SK-N-SH (cell line): ENCODE measurements around the gene RPL29. TPM values are rescaled to one million over a fixed set of nuclear protein-coding genes. Genes with fewer than 3 reads are reported as not detected.

Source experiments
- CTCF ChIA-PET: fragments of 300-600, 350-600 bp; formaldehyde crosslinking; extraction: SDS; loops from one replicate; lab custom pipeline; 2021; lab: Yijun Ruan, JAX
- POLR2A ChIA-PET: fragments of 350-600 bp; sonication (Branson Sonifier 250); formaldehyde crosslinking; extraction: SDS; loops from one replicate; lab custom pipeline; 2020; ENCODE audit warnings: antibody characterized with exemption, inconsistent platforms; lab: Yijun Ruan, JAX
- DNase-seq: peaks from one replicate; pipeline ENCODE4 v3.0.0; 2012
- H2AFZ ChIP-seq: fragments of 200-600 bp; sonication (generic); 2 replicates; pipeline ENCODE4 v1.8.1; 2016; ENCODE audit warnings: antibody characterized with exemption, mild to moderate bottlenecking, low read depth
- H3F3A ChIP-seq: fragments of 200-600 bp; sonication (generic); replicated peaks from 2 replicates; pipeline ENCODE3; 2016; ENCODE audit warnings: antibody characterized with exemption, mild to moderate bottlenecking; ENCODE audit not compliant: insufficient read depth
- H3K27ac ChIP-seq, 2 experiments: fragments of 200-500 bp in 1 of 2; fragments of 200-600 bp in 1 of 2; sonication (Bioruptor generic) in 1 of 2; sonication (generic), shearing (Covaris generic) in 1 of 2; 2 replicates each; pipeline versions ENCODE4 v1.5.1 to v1.6.1; 2014 to 2016; ENCODE audit warnings: low read depth in 2 of 2, inconsistent platforms in 1 of 2, low read length in 1 of 2, mild to moderate bottlenecking in 1 of 2, mixed read lengths in 1 of 2
- H3K27me3 ChIP-seq: fragments of 200-600 bp; sonication (generic), shearing (Covaris generic); 2 replicates; pipeline ENCODE4 v1.6.1; 2016; ENCODE audit warnings: mixed run types; ENCODE audit not compliant: insufficient read depth
- H3K36me3 ChIP-seq, 2 experiments: fragments of 200-500 bp in 1 of 2; fragments of 200-600 bp in 1 of 2; sonication (Bioruptor generic) in 1 of 2; sonication (generic) in 1 of 2; replicated peaks in 1 of 2; 2 replicates each; pipeline versions ENCODE3 to v1.5.1; 2014 to 2016; ENCODE audit warnings: low read length in 1 of 2, mild to moderate bottlenecking in 1 of 2; ENCODE audit not compliant: insufficient read depth in 2 of 2, control insufficient read depth in 1 of 2
- H3K4me1 ChIP-seq, 2 experiments: fragments of 200-500 bp in 1 of 2; fragments of 200-600 bp in 1 of 2; sonication (Bioruptor generic) in 1 of 2; sonication (generic), shearing (Covaris generic) in 1 of 2; 2 replicates each; pipeline versions ENCODE4 v1.5.1 to v1.6.1; 2014 to 2016; ENCODE audit warnings: low read depth in 1 of 2, low read length in 1 of 2, mixed run types in 1 of 2; ENCODE audit not compliant: insufficient read depth in 2 of 2, control insufficient read depth in 1 of 2
- H3K4me2 ChIP-seq: fragments of 200-600 bp; sonication (generic), shearing (Covaris generic); 2 replicates; pipeline ENCODE4 v1.6.1; 2017; ENCODE audit warnings: mixed run types
- H3K4me3 ChIP-seq, 2 experiments: fragments of 200-500 bp in 1 of 2; fragments of 200-600 bp in 1 of 2; sonication (Bioruptor generic) in 1 of 2; sonication (generic), shearing (Covaris generic) in 1 of 2; 2 replicates each; pipeline versions ENCODE4 v1.5.1 to v1.8.1; 2014 to 2016; ENCODE audit warnings: low read depth in 2 of 2, inconsistent platforms in 1 of 2, low read length in 1 of 2, mild to moderate bottlenecking in 1 of 2, mixed read lengths in 1 of 2, moderate library complexity in 1 of 2
- H3K79me2 ChIP-seq: fragments of 200-600 bp; sonication (generic); 2 replicates; pipeline ENCODE4 v1.8.1; 2017; ENCODE audit warnings: mild to moderate bottlenecking; ENCODE audit not compliant: insufficient read depth
- H3K9ac ChIP-seq: fragments of 200-600 bp; sonication (generic); 2 replicates; pipeline ENCODE4 v1.6.1; 2017; ENCODE audit warnings: mixed run types
- H3K9me2 ChIP-seq: fragments of 200-600 bp; sonication (generic); 2 replicates; pipeline ENCODE4 v1.6.1; 2017; ENCODE audit warnings: mixed run types
- H3K9me3 ChIP-seq: fragments of 200-600 bp; sonication (generic); 2 replicates; pipeline ENCODE4 v1.6.1; 2017; ENCODE audit warnings: mixed run types, mild to moderate bottlenecking, moderate library complexity
- H4K20me1 ChIP-seq: fragments of 200-600 bp; sonication (generic); 2 replicates; pipeline ENCODE4 v1.6.1; 2017; ENCODE audit warnings: mild to moderate bottlenecking, mixed run types; ENCODE audit not compliant: insufficient read depth
- CHD2 ChIP-seq: fragments of 150-350 bp; IDR thresholded peaks from 2 replicates; pipeline ENCODE4 v1.6.1; 2018; ENCODE audit warnings: low read length; ENCODE audit not compliant: partially characterized antibody
- CTCF ChIP-seq: fragments of 200-600 bp; sonication (generic); IDR thresholded peaks from 2 replicates; pipeline ENCODE4 v1.6.1; 2017; ENCODE audit warnings: antibody characterized with exemption, mild to moderate bottlenecking, moderate library complexity
- ELF1 ChIP-seq: IDR thresholded peaks from 2 replicates; pipeline ENCODE4 v1.4.0; 2012
- EZH2phosphoT487 ChIP-seq: fragments of 200-600 bp; sonication (generic); IDR thresholded peaks from 2 replicates; pipeline ENCODE4 v1.6.1; 2017; ENCODE audit warnings: low read depth, mixed run types, mild to moderate bottlenecking, antibody characterized with exemption, moderate library complexity, borderline replicate concordance
- FOXM1 ChIP-seq: IDR thresholded peaks from 2 replicates; pipeline ENCODE4 v1.4.0; 2012; ENCODE audit warnings: low read depth, mild to moderate bottlenecking
- MXI1 ChIP-seq: IDR thresholded peaks from 2 replicates; pipeline ENCODE4 v1.6.1; 2012; ENCODE audit warnings: mild to moderate bottlenecking, low read depth, low read length, improper control_type of control experiment
- NFIC ChIP-seq: IDR thresholded peaks from 2 replicates; pipeline ENCODE4 v1.4.0; 2012; ENCODE audit warnings: borderline replicate concordance
- NRF1 ChIP-seq: IDR thresholded peaks from 2 replicates; pipeline ENCODE4 v1.6.1; 2012; ENCODE audit warnings: low read depth, mild to moderate bottlenecking, low read length
- RAD21 ChIP-seq: IDR thresholded peaks from 2 replicates; pipeline ENCODE4 v1.6.1; 2012; ENCODE audit warnings: mild to moderate bottlenecking, low read length
- REST ChIP-seq: IDR thresholded peaks from 2 replicates; pipeline ENCODE4 v1.6.1; 2012; ENCODE audit warnings: mild to moderate bottlenecking, low read depth, low read length, moderate library complexity
- SMC3 ChIP-seq: IDR thresholded peaks from 2 replicates; pipeline ENCODE4 v1.6.1; 2012; ENCODE audit warnings: low read depth, low read length, improper control_type of control experiment
- TAF1 ChIP-seq: IDR thresholded peaks from 2 replicates; pipeline ENCODE4 v1.6.1; 2012; ENCODE audit warnings: low read depth, mild to moderate bottlenecking, low read length, moderate library complexity, borderline replicate concordance
- TCF12 ChIP-seq: IDR thresholded peaks from 2 replicates; pipeline ENCODE4 v1.4.0; 2012
- USF1 ChIP-seq: IDR thresholded peaks from 2 replicates; pipeline ENCODE4 v1.4.0; 2012; ENCODE audit warnings: low read depth, borderline replicate concordance
- USF2 ChIP-seq: fragments of 150-350 bp; IDR thresholded peaks from 2 replicates; pipeline ENCODE4 v1.6.1; 2017; ENCODE audit warnings: antibody characterized with exemption, low read length, low read depth, borderline replicate concordance
- ZBTB33 ChIP-seq: IDR thresholded peaks from 2 replicates; pipeline ENCODE4 v1.4.0; 2012; ENCODE audit warnings: low read depth, borderline replicate concordance
- WGBS: methylation state at CpG from one replicate; pipeline ENCODE4 v1.1.6; 2017; ENCODE audit warnings: low lambda C conversion rate; 5-methylcytosine and 5-hydroxymethylcytosine counted together
- polyA plus RNA-seq, 3 experiments: library from polyadenylated mRNA; depleted of rRNA; stranded (reverse); fragments of >200 nt; gene quantifications; 2 replicates each; pipeline ENCODE4 v1.2.3, GENCODE V29; 2012

Gene RPL29
- polyA plus RNA-seq, 1 of the 3 experiments (the other 2 are of a cell fraction) = 3,173 TPM

- peak overlapping the region; percentile 89 to 93 for H3K27ac ChIP-seq
- peak overlapping the region; percentile 97 for H3K4me2 ChIP-seq
- peaks cover 40% of the 10 kb centered on the region for H3K79me2 ChIP-seq
- H3F3A ChIP-seq = peaks cover 16% of the 10 kb centered on the region
- H3K9ac ChIP-seq = peak overlapping the region; percentile 89
- 17% methylated on average over 4 of the region's 4 CpGs for WGBS
- peak overlapping the region; percentile 68 to 90 for H3K4me3 ChIP-seq
- H3K27me3 ChIP-seq = no peaks in the 10 kb centered on the region
- DNase-seq = peak; percentile 87
- H2AFZ ChIP-seq = peak overlapping the region; percentile 94; the same call in 1 of the 2 replicates
- H4K20me1 ChIP-seq = no peaks in the 10 kb centered on the region
- no peaks in the 10 kb centered on the region for H3K9me3 ChIP-seq
- CTCF ChIA-PET = interaction anchor here (0.6 to 4.8 kb wide), 25 partner anchors 8 to 490 kb away, joined by 3 to 45 read pairs (median 4); partner anchors contain the start of genes ABHD14A, ABHD14B, GPR62 and PARP3
- H3K36me3 ChIP-seq = peaks cover 0 to 5% of the 10 kb centered on the region in 2 experiments
- POLR2A ChIA-PET = interaction anchor here (0.6 to 4.3 kb wide), 8 partner anchors 9 to 593 kb away, joined by 3 to 42 read pairs (median 10); partner anchors contain the start of genes ABHD14B, PARP3, RPL29 and RRP9
- TF ChIP-seq USF1 (no peak), EZH2phosphoT487 (no peak), MXI1 (peak; percentile 88), NRF1 (no peak), RAD21 (peak; percentile 11; the same call in 1 of the 2 replicates), CTCF (peak; percentile 65), SMC3 (0 out of 2 replicates have a peak, but pooled peaks have one; percentile 18)
- H3K4me1 ChIP-seq = peaks cover 5 to 19% of the 10 kb centered on the region in 2 experiments; a peak in 3 of 4 replicates
- no peaks in the 10 kb centered on the region for H3K9me2 ChIP-seq
Measured at GRCh38 chr3:51982352-51982837, 13.3 kb downstream of the RPL29 start.

GRCh38 chr3:51980253-51980652, 15.4 kb downstream of the RPL29 start:
- H3K79me2 ChIP-seq = peaks cover 40% of the 10 kb centered on the region
- H3F3A ChIP-seq = peaks cover 29% of the 10 kb centered on the region
- H3K9me2 ChIP-seq = no peaks in the 10 kb centered on the region
- H3K27ac ChIP-seq = no peak overlapping the region
- H2AFZ ChIP-seq = no peak overlapping the region
- no peak overlapping the region for H3K4me3 ChIP-seq
- H3K4me1 ChIP-seq = peaks cover 5 to 28% of the 10 kb centered on the region in 2 experiments; a peak in 3 of 4 replicates
- WGBS = 95% methylated on average over 10 of the region's 10 CpGs
- peaks cover 0 to 5% of the 10 kb centered on the region in 2 experiments for H3K36me3 ChIP-seq
- no peaks in the 10 kb centered on the region for H4K20me1 ChIP-seq
- H3K9ac ChIP-seq = no peak overlapping the region
- no peak for DNase-seq
- H3K9me3 ChIP-seq = no peaks in the 10 kb centered on the region
- H3K4me2 ChIP-seq = no peak overlapping the region
- CTCF ChIA-PET = interaction anchor here (0.9 to 1.2 kb wide), 3 partner anchors 23 to 130 kb away, joined by 3 to 5 read pairs (median 3); no protein-coding TSS in a partner anchor
- no peaks in the 10 kb centered on the region for H3K27me3 ChIP-seq
- POLR2A ChIA-PET = interaction anchor here (1.1 kb wide), 1 partner anchor 16 kb away, joined by 4 read pairs; the partner anchor contains the start of gene RPL29
- no peak for TF ChIP-seq ZBTB33
- TF ChIP-seq ELF1 = no peak
- TF ChIP-seq TAF1 = no peak
- no peak for TF ChIP-seq CHD2
- TF ChIP-seq TCF12 = no peak
- no peak for TF ChIP-seq NFIC
- no peak for TF ChIP-seq FOXM1
- TF ChIP-seq USF2 = no peak
- TF ChIP-seq REST = no peak
- no peak for TF ChIP-seq MXI1
